ENCODE data around the gene SMO. TPM values are rescaled to one million over a fixed set of nuclear protein-coding genes. Genes with fewer than 3 reads are reported as not detected.

The SMO gene
- total RNA-seq, 1 experiment from 2014 or later = 2.9 TPM

- in situ Hi-C loops (cut with HindIII; ENCODE audit: low pct_unique_long_range_greater_than_20kb, low sequenced_read_pairs) = no loop called here
Observed at GRCh38 chr7:129176916-129177710, 11.3 kb upstream of the SMO start.

GRCh38 chr7:129184981-129185670 is 3.3 kb upstream of the SMO start:
- Histone ChIP-seq H3K27ac (ENCODE audit: low read length) (no peak overlapping the region), H3K4me3 (ENCODE audit: low read depth in 2 of 2, low read length in 2 of 2) (no peak overlapping the region), H3K27me3 (ENCODE audit: control insufficient read depth, insufficient read depth, low read length) (peaks cover 10% of the 10 kb centered on the region), H3K9me3 (ENCODE audit: control insufficient read depth, insufficient read depth, low read depth, low read length) (no peaks in the 10 kb centered on the region), H3K4me1 (ENCODE audit: control insufficient read depth, insufficient read depth, low read length) (no peaks in the 10 kb centered on the region), H3K36me3 (ENCODE audit: control insufficient read depth, insufficient read depth, low read length) (no peaks in the 10 kb centered on the region)
- DNase-seq (ENCODE audit: low read depth, low spot score) (no peak), ATAC-seq (no peak)
- no TSS peak for BruUV-seq (replicated peaks)
- POLR2A ChIA-PET = no interaction called here
- intact Hi-C loops (cut with micrococcal nuclease; ENCODE audit: unreplicated experiment) = no loop called here
- CTCF ChIA-PET = no interaction called here
- in situ Hi-C loops (cut with HindIII; ENCODE audit: low pct_unique_long_range_greater_than_20kb, low sequenced_read_pairs) = no loop called here
- TF ChIP-seq CTCF (IDR thresholded peaks at IDR 0.05) (no peak), TCF7L2 (IDR thresholded peaks at IDR 0.05; ENCODE audit: low read depth, low read length) (no peak), SIN3A (IDR thresholded peaks at IDR 0.05; ENCODE audit: borderline replicate concordance, insufficient read depth, low read depth, low read length) (no peak), POLR2AphosphoS5 (IDR thresholded peaks at IDR 0.05; ENCODE audit: low read depth, low read length) (no peak)

More at GRCh38 chr7:129176916-129177710, 11.3 kb upstream of the SMO start:
- CTCF ChIA-PET = no interaction called here
- Histone ChIP-seq H3K4me1 (ENCODE audit: control insufficient read depth, insufficient read depth, low read length) (no peaks in the 10 kb centered on the region), H3K27ac (ENCODE audit: low read length) (no peak overlapping the region), H3K36me3 (ENCODE audit: control insufficient read depth, insufficient read depth, low read length) (no peaks in the 10 kb centered on the region), H3K27me3 (ENCODE audit: control insufficient read depth, insufficient read depth, low read length) (no peaks in the 10 kb centered on the region), H3K9me3 (ENCODE audit: control insufficient read depth, insufficient read depth, low read depth, low read length) (no peaks in the 10 kb centered on the region), H3K4me3 (ENCODE audit: low read depth in 2 of 2, low read length in 2 of 2) (no peak overlapping the region)
- intact Hi-C loops (cut with micrococcal nuclease; ENCODE audit: unreplicated experiment) = no loop called here
- DNase-seq (ENCODE audit: low read depth, low spot score) (no peak), ATAC-seq (no peak)
- POLR2A ChIA-PET = no interaction called here
- TF ChIP-seq REST (IDR thresholded peaks at IDR 0.05; ENCODE audit: insufficient read depth in 1 of 2, low read depth in 2 of 2, low read length in 1 of 2) (no peak), SIN3A (IDR thresholded peaks at IDR 0.05; ENCODE audit: borderline replicate concordance, insufficient read depth, low read depth, low read length) (no peak), CTCF (IDR thresholded peaks at IDR 0.05) (no peak), TCF7L2 (IDR thresholded peaks at IDR 0.05; ENCODE audit: low read depth, low read length) (no peak)
- no TSS peak for BruUV-seq (replicated peaks)
